ENCODE results near the gene NAT16.

- TF ChIP-seq CTCF (IDR thresholded peaks at IDR 0.05; ENCODE audit: insufficient read depth, low read length) (no peak), GABPA (IDR thresholded peaks at IDR 0.05; ENCODE audit: low read depth) (no peak)
Observed at GRCh38 chr7:101216860-101217387, 36.8 kb upstream of the NAT16 start.
